GOT3 (cell line): ENCODE results near the gene NPIPB2.

Experiments
- DNase-seq: peaks from one replicate; lab custom pipeline; 2025; ENCODE audit warnings: mixed read lengths; lab: John Stamatoyannopoulos, UW

Gene NPIPB2

DNA sequence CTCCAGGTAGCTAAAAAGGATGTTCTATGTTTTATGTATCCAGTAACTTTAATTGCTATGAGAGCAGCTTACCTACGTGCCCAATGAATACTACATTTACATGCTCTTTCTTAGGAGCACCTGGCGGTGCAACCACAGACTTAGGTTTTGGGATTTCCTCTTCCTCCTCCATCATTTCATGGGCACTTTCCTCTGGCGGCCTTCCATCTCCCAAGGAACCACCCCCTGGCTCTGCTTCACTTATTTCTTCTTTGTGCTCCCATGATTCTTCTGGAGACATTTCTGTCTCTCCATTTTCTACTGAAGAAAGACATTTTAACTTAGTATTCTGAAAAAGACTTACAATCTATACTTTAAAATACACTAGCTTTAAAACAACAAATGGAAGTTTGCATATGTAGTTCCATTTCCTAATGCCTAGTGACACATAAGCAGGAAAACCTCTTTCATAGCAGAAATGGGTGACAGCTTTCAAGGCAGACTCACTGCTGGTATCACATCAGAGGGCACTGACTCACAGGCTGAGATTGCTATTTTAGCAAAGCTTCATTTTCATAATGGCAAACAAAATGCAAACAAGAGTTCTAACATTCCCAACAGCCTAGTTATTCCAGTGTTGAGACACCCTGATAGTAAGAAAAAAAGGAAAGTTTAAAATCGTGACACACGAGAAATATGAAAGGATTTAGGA, 45.2 kb downstream of the NPIPB2 start:
- no peak for DNase-seq

DNA sequence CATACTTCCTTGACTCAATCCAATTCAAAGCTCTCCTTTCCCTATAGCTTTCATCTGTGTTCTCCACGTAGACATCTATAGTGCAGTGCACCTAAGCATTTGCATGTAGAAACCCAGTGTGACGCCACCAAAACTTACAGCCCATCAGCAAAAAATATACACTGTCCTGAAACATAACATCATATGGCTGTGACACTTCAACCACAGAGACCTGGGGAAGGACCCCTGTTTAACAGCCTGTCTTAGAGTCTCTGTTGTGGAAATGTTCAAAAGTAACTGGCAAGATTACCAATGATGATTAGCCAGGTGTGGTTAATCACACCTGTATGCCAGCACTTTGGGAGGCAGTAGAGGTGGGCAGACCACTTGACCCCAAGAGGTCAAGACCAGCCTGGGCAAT, 48.3 kb downstream of the NPIPB2 start:
- no peak for DNase-seq

DNA sequence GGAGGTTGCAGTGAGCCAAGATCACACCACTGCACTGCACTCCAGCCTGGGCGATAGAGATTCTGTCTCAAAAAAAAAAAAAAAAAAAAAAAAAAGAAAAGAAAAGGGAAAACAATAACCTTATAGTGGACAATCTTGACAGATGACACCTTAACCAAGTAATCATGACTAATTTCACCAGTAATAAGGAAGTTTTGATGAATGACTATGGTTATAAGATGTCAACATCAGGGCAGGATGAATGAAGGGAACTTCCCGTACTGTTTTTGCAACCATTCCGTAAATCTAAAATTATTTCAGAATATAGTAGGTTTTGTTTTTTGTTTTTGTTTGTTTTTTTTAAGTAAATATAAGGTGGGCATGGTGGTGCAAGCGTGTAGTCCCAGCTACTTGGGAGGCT, 49.1 kb downstream of the NPIPB2 start:
- no peak for DNase-seq

DNA sequence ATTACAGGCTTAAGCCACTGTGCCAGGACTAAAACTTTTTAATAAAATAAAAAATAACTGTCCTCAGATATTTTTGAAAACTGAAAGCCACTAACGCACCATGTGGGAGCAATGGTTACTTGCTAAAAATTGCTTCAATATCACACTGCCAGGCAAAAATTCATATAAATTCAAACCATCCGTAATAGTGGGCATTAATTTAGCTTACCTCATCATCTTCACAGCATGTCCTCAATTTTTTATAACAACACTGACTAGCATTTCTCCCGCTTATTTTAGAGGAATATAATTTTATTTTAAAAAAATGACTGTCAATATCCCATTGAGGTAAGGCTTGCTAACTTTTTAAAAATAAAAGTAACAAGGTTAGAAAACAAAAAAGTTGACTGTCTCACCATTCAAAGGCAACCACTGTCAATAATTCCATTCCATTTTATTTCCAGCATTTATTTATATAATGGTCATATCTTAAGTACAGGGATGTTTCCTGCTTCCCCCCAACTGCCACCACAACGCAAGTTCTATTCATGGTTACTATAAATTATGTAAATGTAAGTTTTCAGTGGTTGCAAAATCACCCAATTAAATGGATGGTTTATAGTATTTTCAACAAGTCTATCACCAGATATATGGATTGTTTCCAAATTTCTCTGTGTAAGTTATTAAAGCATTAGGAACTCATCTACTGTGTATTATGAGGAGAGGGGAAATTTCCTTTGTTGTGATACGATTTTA, 51.4 kb downstream of the NPIPB2 start:
- no peak for DNase-seq

DNA sequence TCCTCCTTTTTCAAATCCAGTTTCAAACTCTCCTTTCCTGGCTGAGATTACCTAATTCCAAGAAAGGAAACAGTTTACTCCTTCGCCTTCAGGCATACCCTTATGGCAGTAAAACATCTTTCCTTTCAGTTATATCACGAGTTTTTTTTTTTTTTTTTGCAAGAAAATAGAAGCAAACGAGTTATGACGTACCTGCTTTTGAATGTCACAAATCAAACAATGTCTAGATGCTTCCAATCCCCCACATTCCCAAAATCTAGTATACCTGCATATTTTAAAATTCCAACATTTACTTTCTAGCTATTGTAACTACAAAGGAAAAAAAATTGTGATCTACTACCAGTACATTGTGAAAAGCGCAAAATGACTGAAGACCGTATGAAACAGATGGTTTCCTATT, 55.0 kb downstream of the NPIPB2 start:
- no peak for DNase-seq

DNA sequence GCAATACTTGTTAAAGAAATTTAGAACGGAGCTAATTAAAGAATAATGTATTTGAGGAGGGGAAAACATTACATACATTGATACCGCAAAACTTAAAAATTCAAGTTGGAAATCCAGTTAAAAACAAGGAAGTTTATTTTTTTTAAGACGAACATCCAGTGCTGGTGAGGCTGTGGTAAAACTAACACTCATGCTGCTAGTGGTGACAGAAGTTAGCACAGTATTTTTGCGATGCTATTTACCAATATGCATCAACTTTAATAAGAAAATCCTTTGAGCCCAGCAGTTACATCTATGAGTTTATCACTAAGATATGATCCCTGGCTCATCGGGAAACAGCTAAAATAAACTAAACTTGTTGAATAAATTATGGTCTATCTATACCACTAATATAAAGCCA, 57.8 kb downstream of the NPIPB2 start:
- no peak for DNase-seq

DNA sequence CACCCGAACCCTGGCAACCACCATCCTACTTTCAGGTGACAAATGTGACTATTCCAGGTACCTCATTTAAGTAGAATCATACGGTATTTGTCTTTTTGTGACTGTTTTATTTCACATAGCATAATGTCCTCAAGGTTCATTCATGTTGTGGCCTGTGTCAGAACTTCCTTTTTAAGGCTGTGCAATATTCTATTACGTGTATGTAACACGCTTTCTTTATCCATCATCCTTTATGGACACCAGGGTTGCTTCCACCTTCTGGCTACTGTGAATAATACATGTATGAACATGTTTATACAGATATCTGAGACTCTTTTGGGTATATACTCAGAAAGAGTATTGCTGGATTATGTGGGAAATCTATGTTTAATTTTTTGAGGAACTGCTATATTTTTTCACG, 61.8 kb downstream of the NPIPB2 start:
- DNase-seq, result no peak

DNA sequence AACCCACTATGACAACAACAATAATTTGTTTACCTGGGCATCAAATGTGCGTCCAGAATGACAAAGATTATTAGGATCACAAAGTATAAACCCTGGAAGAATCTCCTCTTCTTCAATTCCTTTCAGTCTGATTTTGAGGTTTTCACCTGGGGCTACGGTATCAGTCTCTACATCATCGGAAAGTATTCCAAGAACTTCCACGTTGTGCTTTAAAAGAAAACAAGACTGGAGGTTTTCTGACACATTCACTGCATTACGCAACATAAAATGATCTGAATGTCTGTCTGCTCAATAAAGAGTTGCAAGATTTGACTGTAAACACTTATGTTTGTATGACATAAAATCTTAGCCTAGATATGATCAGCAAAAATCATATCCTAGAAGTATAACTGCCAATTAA, 64.5 kb downstream of the NPIPB2 start:
- DNase-seq, result no peak
